IPS-18c (cell line): ENCODE measurements around the gene ZNF496.

Experiments used
- H3K4me3 ChIP-seq: 2 replicates; pipeline ENCODE4 v1.7.0; 2013; ENCODE audit warnings: low read depth, mild to moderate bottlenecking, low read length, moderate library complexity; ENCODE audit not compliant: insufficient read depth
- H3K9me3 ChIP-seq: one replicate; pipeline ENCODE4 v1.6.1; 2013; ENCODE audit warnings: mild to moderate bottlenecking, low read length, moderate library complexity; ENCODE audit not compliant: control insufficient read depth, insufficient read depth

ZNF496 gene

DNA sequence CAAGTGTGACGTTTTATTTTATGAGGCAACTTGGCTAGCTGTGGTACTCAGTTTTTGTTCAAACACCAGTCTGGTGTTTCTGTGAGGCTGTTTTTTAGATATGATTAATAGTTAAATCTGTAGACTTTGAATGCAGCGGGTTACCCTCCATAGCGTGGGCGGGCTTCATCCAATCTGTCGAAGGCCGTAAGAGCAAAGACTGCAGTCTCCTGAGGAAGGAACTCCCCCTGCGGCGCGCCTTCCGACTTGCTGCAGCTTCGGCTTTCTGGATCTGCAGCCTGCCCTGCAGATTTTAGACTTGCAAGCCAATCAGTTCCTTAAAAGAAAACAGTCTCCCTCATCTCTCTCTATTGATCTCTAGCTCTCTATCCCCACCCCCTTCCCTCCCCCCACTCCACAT, 4.2 kb upstream of the ZNF496 start:
- Histone ChIP-seq H3K9me3 (no peaks in the 10 kb centered on the region), H3K4me3 (no peak overlapping the region)

GRCh38 chr1:247334378-247335133, 2.9 kb upstream of the ZNF496 start:
- Histone ChIP-seq H3K9me3 (no peaks in the 10 kb centered on the region), H3K4me3 (no peak overlapping the region)

GRCh38 chr1:247332623-247333361, 1.1 kb upstream of the ZNF496 start:
- Histone ChIP-seq H3K9me3 (no peaks in the 10 kb centered on the region), H3K4me3 (peak overlapping the region; percentile 73)

GRCh38 chr1:247332215-247332622, 552 bp upstream of the ZNF496 start:
- Histone ChIP-seq H3K4me3 (peak overlapping the region; percentile 73), H3K9me3 (no peaks in the 10 kb centered on the region)

- Histone ChIP-seq H3K9me3 (no peaks in the 10 kb centered on the region), H3K4me3 (peak overlapping the region; percentile 96)
Observed at GRCh38 chr1:247331172-247331524, 519 bp downstream of the ZNF496 start.

DNA sequence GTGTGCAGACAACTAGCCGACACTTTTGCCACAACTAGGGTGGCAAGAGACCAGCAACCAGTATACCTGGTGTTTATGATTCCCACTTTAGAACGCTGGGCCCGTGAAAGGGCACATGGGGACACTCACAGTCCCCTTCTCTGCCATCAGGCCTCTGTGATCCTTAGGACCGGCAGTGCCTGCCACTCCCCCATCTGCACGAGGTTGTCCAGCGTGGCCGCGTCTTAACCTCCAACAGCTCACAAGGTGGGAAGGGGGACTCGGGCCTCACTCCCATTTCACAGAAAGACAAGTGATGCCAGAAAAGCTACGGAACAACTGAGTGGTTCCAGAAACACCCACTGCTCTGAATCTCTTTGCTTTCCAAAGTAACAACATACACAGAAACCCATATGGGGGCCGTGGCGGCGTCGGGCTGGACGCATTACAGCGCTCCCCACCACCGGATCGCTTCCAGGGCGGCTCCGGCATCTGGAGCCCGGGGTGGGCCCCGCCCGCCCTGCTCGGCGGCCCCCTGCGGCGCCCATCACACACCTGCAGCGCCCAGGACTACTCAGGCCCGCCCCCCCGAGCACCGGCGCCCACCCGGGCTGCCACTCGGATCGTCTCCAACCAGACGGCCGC, 1.0 kb downstream of the ZNF496 start:
- Histone ChIP-seq H3K4me3 (peak overlapping the region; percentile 96), H3K9me3 (no peaks in the 10 kb centered on the region)

DNA sequence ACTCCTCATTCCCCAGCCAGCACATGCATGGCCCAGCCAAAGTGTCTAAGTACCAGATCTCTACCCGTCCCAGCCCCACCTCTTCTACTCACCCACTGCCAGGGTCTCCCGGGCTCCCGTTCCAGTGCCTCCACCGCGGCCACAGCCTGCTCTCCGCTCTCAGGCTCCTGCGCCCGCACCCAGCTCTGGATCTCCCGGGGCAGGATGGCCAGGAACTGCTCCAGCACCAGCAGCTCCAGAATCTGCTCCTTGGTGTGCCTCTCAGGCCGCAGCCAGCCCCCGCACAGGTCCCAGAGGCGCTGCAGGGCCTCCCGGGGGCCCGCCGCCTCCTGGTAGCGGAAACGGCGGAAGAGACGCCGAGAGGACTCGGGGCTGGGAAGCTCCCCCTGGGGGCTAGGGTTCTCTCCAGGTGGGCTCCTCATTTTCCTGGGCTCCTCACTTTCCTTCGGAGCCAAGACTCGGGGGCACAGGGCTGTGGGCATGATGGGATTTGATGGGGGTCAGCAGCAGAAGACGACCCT, 2.5 kb downstream of the ZNF496 start:
- H3K9me3 ChIP-seq = no peaks in the 10 kb centered on the region
- H3K4me3 ChIP-seq = no peak overlapping the region

GRCh38 chr1:247328311-247328710, 3.4 kb downstream of the ZNF496 start:
- no peaks in the 10 kb centered on the region for H3K9me3 ChIP-seq
- H3K4me3 ChIP-seq = no peak overlapping the region

- Histone ChIP-seq H3K9me3 (no peaks in the 10 kb centered on the region), H3K4me3 (no peak overlapping the region)
Observed at GRCh38 chr1:247326411-247327130, 5.1 kb downstream of the ZNF496 start.

DNA sequence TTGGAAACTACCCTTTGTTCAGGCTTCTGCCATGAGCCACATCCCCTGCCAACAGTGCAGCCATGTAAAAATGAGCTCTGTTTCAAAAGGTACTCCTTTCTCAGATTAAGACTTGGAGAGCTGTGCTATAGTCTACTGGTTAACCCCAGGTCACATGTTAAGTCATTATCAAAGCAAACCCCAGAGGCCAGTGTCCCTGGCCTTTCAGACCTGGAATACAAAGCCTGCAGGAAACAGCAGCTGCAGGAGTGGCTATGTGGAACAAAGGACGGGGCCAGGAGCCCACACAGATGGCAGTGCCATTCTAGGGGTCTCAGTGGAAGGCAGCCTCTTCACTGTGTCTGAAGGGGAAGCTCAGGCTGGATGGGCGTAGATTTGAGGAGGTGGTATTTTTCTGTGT, 6.7 kb downstream of the ZNF496 start:
- Histone ChIP-seq H3K4me3 (no peak overlapping the region), H3K9me3 (no peaks in the 10 kb centered on the region)

GRCh38 chr1:247324204-247324787, 7.4 kb downstream of the ZNF496 start:
- Histone ChIP-seq H3K9me3 (no peaks in the 10 kb centered on the region), H3K4me3 (no peak overlapping the region)

DNA sequence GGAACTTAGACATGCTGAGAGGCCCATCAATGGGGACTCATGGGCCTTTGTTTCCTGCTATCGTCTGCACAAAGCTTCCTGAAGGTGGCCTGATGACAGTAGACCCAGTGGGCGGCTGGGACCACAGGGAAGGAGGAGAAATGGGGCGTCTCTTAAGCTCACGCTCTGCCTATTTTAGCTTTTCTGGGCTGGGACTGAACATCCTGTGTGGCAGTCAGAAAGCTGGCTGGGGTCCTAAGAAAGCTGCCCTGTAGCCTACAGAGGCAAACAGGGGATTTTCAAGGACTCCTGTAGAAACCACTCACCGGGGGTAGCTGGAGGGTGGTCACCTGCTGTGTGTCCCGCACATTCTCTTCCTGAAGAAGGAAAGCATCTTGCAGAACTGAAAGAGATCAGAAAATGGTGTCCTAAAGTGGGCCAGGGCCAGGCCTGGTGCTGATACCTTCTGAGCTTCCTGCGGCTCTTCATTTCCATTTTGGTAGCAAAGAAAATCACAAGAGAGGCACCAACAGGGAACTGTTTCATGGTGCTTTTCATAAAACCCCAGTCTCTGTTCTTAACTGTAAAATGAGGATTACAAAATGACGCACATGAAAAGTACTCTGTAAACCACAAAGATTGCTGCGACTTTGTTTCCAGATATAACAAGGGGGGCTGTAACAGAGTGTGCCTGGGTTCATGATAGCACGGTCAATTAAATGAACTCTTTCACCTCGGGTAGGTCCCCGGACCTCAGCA, 8.6 kb downstream of the ZNF496 start:
- no peak overlapping the region for H3K4me3 ChIP-seq
- H3K9me3 ChIP-seq = no peaks in the 10 kb centered on the region

DNA sequence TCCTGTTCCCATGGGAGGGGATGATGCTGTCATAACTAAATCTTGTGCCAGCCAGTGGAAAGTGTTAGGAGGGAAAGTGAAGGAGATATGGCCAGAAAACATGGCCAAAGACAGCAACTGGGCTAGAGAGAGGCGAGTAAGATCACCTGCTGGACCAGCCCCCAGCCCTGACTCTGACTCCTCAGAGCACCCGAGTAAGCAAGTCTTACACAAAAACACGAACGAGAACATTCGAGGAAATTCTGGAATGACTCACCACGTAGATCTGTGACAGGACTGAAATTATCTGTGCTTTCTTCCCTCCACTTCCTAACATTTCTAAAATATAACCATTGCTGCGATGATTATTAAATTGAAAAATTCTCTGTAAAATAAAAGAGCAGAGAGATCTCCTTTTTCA, 9.2 kb downstream of the ZNF496 start:
- no peaks in the 10 kb centered on the region for H3K9me3 ChIP-seq
- no peak overlapping the region for H3K4me3 ChIP-seq

GRCh38 chr1:247317702-247318101, 14.0 kb downstream of the ZNF496 start:
- H3K9me3 ChIP-seq = no peaks in the 10 kb centered on the region
- no peak overlapping the region for H3K4me3 ChIP-seq

GRCh38 chr1:247316590-247317197, 15.0 kb downstream of the ZNF496 start:
- Histone ChIP-seq H3K9me3 (no peaks in the 10 kb centered on the region), H3K4me3 (no peak overlapping the region)

DNA sequence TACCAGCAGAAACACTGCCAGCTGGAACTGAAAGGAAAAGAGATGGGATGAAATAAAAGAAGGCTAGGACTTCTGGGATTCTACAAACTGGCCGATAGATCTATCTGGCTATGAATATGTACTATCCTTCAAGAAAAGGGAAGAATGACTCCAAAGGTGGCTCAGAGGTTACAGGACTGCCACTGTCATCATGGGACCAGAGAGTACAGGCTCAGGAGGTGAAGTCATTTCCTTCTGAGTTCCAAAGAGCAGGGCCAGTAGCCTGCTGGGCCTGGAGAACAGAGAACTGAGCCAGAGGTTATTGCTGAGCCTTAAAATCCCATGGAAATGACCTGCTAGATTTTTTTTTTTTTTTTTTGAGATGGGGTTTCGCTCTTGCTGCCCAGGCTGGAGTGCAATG, 27.6 kb downstream of the ZNF496 start:
- no peaks in the 10 kb centered on the region for H3K9me3 ChIP-seq

More for the DNA sequence above, 27.6 kb downstream of the ZNF496 start:
- no peak overlapping the region for H3K4me3 ChIP-seq
